ENCODE results near the gene TENM4.

Gene TENM4

DNA sequence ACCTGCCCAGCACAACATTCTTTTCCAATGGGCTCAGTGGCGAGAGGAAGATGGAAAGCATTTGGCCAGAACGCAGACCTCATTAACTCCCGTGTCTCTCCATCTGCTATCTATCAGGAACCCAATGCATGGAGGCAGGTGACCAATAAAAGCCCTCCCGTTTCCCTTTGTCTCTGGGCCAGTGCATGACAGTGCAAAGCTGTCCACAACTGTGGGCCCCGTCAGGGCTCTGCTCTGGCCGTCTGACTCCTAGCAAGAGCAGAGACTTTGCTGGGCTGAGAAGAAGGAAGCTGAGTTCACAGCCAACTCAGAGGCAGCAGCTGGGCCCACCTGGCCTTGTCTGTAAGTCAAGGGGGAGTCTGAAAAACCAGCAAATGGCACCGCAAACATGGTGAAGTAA lies 177.8 kb downstream of the TENM4 start:
- no peak for ATAC-seq
- TF ChIP-seq ESRRG (CRISPR knock-in tag; IDR thresholded peaks at IDR 0.05) (no peak), ZC3H10 (CRISPR knock-in tag; IDR thresholded peaks at IDR 0.05) (no peak), TCF4 (CRISPR knock-in tag; IDR thresholded peaks at IDR 0.05; ENCODE audit: borderline replicate concordance) (no peak), OSR1 (CRISPR knock-in tag; IDR thresholded peaks at IDR 0.05) (no peak), ZFP3 (CRISPR knock-in tag; IDR thresholded peaks at IDR 0.05) (no peak), ZNF565 (CRISPR knock-in tag; conservative IDR thresholded peaks at IDR 0.05; ENCODE audit: low read depth) (no peak), ARNTL (CRISPR knock-in tag; IDR thresholded peaks at IDR 0.05; ENCODE audit: borderline replicate concordance, low read depth) (no peak), RARB (CRISPR knock-in tag; IDR thresholded peaks at IDR 0.05) (no peak), CSDC2 (CRISPR knock-in tag; IDR thresholded peaks at IDR 0.05) (no peak), TOX (CRISPR knock-in tag; IDR thresholded peaks at IDR 0.05; ENCODE audit: borderline replicate concordance) (no peak), PPARA (CRISPR knock-in tag; IDR thresholded peaks at IDR 0.05; ENCODE audit: borderline replicate concordance) (no peak), PATZ1 (CRISPR knock-in tag; IDR thresholded peaks at IDR 0.05; ENCODE audit: borderline replicate concordance) (no peak), SNAI2 (CRISPR knock-in tag; IDR thresholded peaks at IDR 0.05) (no peak), POU6F1 (CRISPR knock-in tag; IDR thresholded peaks at IDR 0.05; ENCODE audit: borderline replicate concordance, low read depth) (no peak), ZNF70 (CRISPR knock-in tag; IDR thresholded peaks at IDR 0.05) (no peak), ZNF8 (CRISPR knock-in tag; IDR thresholded peaks at IDR 0.05) (no peak), GLIS3 (CRISPR knock-in tag; IDR thresholded peaks at IDR 0.05) (no peak), TSHZ2 (CRISPR knock-in tag; IDR thresholded peaks at IDR 0.05) (no peak)
- TF ChIP-seq, protein P1, sequence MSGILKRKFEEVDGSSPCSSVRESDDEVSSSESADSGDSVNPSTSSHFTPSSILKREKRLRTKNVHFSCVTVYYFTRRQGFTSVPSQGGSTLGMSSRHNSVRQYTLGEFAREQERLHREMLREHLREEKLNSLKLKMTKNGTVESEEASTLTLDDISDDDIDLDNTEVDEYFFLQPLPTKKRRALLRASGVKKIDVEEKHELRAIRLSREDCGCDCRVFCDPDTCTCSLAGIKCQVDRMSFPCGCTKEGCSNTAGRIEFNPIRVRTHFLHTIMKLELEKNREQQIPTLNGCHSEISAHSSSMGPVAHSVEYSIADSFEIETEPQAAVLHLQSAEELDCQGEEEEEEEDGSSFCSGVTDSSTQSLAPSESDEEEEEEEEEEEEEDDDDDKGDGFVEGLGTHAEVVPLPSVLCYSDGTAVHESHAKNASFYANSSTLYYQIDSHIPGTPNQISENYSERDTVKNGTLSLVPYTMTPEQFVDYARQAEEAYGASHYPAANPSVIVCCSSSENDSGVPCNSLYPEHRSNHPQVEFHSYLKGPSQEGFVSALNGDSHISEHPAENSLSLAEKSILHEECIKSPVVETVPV (CRISPR knock-in tag; IDR thresholded peaks at IDR 0.05): no peak
- TF ChIP-seq, protein P2, sequence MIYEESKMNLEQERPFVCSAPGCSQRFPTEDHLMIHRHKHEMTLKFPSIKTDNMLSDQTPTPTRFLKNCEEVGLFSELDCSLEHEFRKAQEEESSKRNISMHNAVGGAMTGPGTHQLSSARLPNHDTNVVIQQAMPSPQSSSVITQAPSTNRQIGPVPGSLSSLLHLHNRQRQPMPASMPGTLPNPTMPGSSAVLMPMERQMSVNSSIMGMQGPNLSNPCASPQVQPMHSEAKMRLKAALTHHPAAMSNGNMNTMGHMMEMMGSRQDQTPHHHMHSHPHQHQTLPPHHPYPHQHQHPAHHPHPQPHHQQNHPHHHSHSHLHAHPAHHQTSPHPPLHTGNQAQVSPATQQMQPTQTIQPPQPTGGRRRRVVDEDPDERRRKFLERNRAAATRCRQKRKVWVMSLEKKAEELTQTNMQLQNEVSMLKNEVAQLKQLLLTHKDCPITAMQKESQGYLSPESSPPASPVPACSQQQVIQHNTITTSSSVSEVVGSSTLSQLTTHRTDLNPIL (CRISPR knock-in tag; IDR thresholded peaks at IDR 0.05; ENCODE audit: low read depth): no peak

DNA sequence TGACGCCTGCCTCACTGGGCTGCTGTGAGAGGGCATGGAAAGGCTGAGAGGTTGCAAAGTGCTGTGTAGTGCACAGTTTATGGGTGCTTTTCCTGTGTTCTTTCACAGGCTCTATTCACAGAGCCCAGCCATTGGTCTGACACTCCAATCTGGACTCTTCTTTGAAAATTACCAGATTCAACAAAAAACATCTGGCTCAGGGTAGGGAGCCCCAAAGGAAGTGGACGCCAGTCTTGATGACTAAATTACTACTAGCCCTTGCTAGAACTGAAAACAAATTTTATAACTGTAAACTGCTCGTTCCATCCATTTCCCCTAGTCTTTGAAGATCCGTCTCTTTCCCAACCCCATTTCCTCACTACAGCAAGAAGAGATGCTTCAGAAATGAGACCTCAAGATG lies 178.6 kb downstream of the TENM4 start:
- no peak for ATAC-seq
- TF ChIP-seq PATZ1 (CRISPR knock-in tag; IDR thresholded peaks at IDR 0.05; ENCODE audit: borderline replicate concordance): no peak
- TF ChIP-seq TOX (CRISPR knock-in tag; IDR thresholded peaks at IDR 0.05; ENCODE audit: borderline replicate concordance): no peak
- no peak for TF ChIP-seq ZNF8 (CRISPR knock-in tag; IDR thresholded peaks at IDR 0.05)
- no peak for TF ChIP-seq OSR1 (CRISPR knock-in tag; IDR thresholded peaks at IDR 0.05)
- TF ChIP-seq POU6F1 (CRISPR knock-in tag; IDR thresholded peaks at IDR 0.05; ENCODE audit: borderline replicate concordance, low read depth): no peak
- TF ChIP-seq, protein P2 (CRISPR knock-in tag; IDR thresholded peaks at IDR 0.05; ENCODE audit: low read depth): no peak
- no peak for TF ChIP-seq RARB (CRISPR knock-in tag; IDR thresholded peaks at IDR 0.05)
- no peak for TF ChIP-seq TSHZ2 (CRISPR knock-in tag; IDR thresholded peaks at IDR 0.05)
